Activated CD4-positive, alpha-beta T cell treated with anti-CD3 and anti-CD28 coated beads, Interleukin-2, amount 50 U/mL, for 4 hours (primary cell): ENCODE data around the gene SLIT1.

Experiments
- DNase-seq, 2 experiments: peaks; one replicate each; pipeline ENCODE4 v3.0.0-alpha.2; 2020

SLIT1 gene

GRCh38 chr10:97185326-97186058 lies at the start of gene SLIT1:
Gene SLIT1, minus strand, starts transcription at chr10:97185959. Its CDS starts 285 bp downstream, at chr10:97185674.
- DNase-seq = no peak

GRCh38 chr10:97235353-97235752 lies 49.6 kb upstream of the SLIT1 start:
- no peak for DNase-seq

GRCh38 chr10:97234400-97234799 lies 48.6 kb upstream of the SLIT1 start:
- no peak for DNase-seq

GRCh38 chr10:97230146-97230545 lies 44.4 kb upstream of the SLIT1 start:
- DNase-seq = no peak

GRCh38 chr10:97229322-97230015 lies 43.7 kb upstream of the SLIT1 start:
- DNase-seq = no peak

- no peak for DNase-seq
Measured at GRCh38 chr10:97228775-97229157, 43.0 kb upstream of the SLIT1 start.

GRCh38 chr10:97228130-97228774 lies 42.5 kb upstream of the SLIT1 start:
- DNase-seq = no peak

GRCh38 chr10:97226398-97226797 lies 40.6 kb upstream of the SLIT1 start:
- no peak for DNase-seq

- DNase-seq = no peak
Measured at GRCh38 chr10:97224483-97225435, 39.0 kb upstream of the SLIT1 start.

GRCh38 chr10:97222326-97222961 lies 36.7 kb upstream of the SLIT1 start:
- DNase-seq = no peak

GRCh38 chr10:97220355-97220754 lies 34.6 kb upstream of the SLIT1 start:
- no peak for DNase-seq

GRCh38 chr10:97217299-97217698 lies 31.5 kb upstream of the SLIT1 start:
- no peak for DNase-seq

- DNase-seq = no peak
Measured at GRCh38 chr10:97215619-97216260, 30.0 kb upstream of the SLIT1 start.

- DNase-seq = no peak
Measured at GRCh38 chr10:97213431-97213830, 27.7 kb upstream of the SLIT1 start.

- DNase-seq = no peak
Measured at GRCh38 chr10:97211229-97211628, 25.5 kb upstream of the SLIT1 start.

GRCh38 chr10:97210543-97210960 lies 24.8 kb upstream of the SLIT1 start:
- DNase-seq = peak; percentile 57 to 64

GRCh38 chr10:97207756-97208346 lies 22.1 kb upstream of the SLIT1 start:
- DNase-seq = no peak

GRCh38 chr10:97207131-97207530 lies 21.4 kb upstream of the SLIT1 start:
- no peak for DNase-seq

GRCh38 chr10:97204826-97205679 lies 19.3 kb upstream of the SLIT1 start:
- no peak for DNase-seq

- no peak for DNase-seq
Measured at GRCh38 chr10:97203220-97203619, 17.5 kb upstream of the SLIT1 start.
